Measurements from ENCODE around the gene RGS17.

DNA sequence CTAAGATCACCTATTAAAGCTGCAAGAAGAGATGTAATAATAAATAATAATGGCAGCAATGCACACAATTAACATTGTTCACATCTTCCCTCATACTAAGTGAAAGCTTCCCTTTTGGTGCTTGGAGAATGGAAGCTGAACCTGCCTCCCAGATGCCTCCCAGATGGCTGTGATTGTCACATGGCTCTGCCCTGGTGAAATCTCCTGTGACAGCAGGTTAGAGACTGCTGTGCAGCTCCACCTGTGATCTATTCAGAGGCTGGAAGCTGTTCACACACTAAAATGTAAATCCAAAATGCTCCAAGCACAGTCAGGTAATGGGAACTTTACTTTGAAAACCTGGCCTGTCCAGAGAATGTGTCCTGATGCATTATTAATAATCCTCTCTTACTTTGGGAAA is 41.7 kb upstream of the RGS17 start:
- TF ChIP-seq, protein P1, sequence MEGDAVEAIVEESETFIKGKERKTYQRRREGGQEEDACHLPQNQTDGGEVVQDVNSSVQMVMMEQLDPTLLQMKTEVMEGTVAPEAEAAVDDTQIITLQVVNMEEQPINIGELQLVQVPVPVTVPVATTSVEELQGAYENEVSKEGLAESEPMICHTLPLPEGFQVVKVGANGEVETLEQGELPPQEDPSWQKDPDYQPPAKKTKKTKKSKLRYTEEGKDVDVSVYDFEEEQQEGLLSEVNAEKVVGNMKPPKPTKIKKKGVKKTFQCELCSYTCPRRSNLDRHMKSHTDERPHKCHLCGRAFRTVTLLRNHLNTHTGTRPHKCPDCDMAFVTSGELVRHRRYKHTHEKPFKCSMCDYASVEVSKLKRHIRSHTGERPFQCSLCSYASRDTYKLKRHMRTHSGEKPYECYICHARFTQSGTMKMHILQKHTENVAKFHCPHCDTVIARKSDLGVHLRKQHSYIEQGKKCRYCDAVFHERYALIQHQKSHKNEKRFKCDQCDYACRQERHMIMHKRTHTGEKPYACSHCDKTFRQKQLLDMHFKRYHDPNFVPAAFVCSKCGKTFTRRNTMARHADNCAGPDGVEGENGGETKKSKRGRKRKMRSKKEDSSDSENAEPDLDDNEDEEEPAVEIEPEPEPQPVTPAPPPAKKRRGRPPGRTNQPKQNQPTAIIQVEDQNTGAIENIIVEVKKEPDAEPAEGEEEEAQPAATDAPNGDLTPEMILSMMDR (IDR thresholded peaks at IDR 0.05): no peak
- TF ChIP-seq POLR2A (IDR thresholded peaks at IDR 0.05): no peak

All from thyroid gland (tissue), 4 donors.